HEK293 (cell line): ENCODE measurements around the gene INO80.

Experiments used
- CTCF ChIA-PET: fragments of 350-600 bp; formaldehyde crosslinking; extraction: SDS; loops from one replicate; lab custom pipeline; 2021; ENCODE audit warnings: antibody characterized with exemption; lab: Yijun Ruan, JAX
- POLR2A ChIA-PET: fragments of 300-600 bp; formaldehyde crosslinking; extraction: SDS; loops from one replicate; lab custom pipeline; 2020; ENCODE audit warnings: antibody characterized with exemption, inconsistent platforms; lab: Yijun Ruan, JAX
- H3K27ac ChIP-seq: fragments of 200-500 bp; sonication (Bioruptor generic); 2 replicates; pipeline ENCODE4 v1.5.1; 2014; ENCODE audit warnings: low read depth, low read length, control low read depth, inconsistent platforms; ENCODE audit errors: extremely low read depth
- H3K36me3 ChIP-seq, 2 experiments: fragments of 200-500 bp in 1 of 2; sonication (Bioruptor generic) in 1 of 2; 1 replicate in 1 of 2; 2 replicates in 1 of 2; pipeline ENCODE4 v1.5.1; 2014 to 2017; ENCODE audit warnings: inconsistent platforms in 2 of 2, low read length in 2 of 2; ENCODE audit not compliant: control insufficient read depth in 2 of 2, insufficient read depth in 1 of 2
- H3K4me1 ChIP-seq: fragments of 200-500 bp; sonication (Bioruptor generic); 2 replicates; pipeline ENCODE4 v1.5.1; 2014; ENCODE audit warnings: mild to moderate bottlenecking, low read length, inconsistent platforms; ENCODE audit not compliant: control insufficient read depth, insufficient read depth
- H3K4me3 ChIP-seq: 2 replicates; pipeline ENCODE4 v1.5.1; 2011; ENCODE audit warnings: low read depth, mild to moderate bottlenecking, control low read depth, low read length, moderate library complexity
- H3K9me3 ChIP-seq: fragments of 200-500 bp; sonication (Bioruptor generic); 2 replicates; pipeline ENCODE4 v1.5.1; 2014; ENCODE audit warnings: low read depth, low read length, inconsistent platforms; ENCODE audit not compliant: control insufficient read depth, insufficient read depth
- ATF2 ChIP-seq: fragments of 450-650 bp; formaldehyde crosslinking; IDR thresholded peaks from 2 replicates; pipeline ENCODE4 v1.5.1; 2016; ENCODE audit warnings: missing biosample characterization, missing genetic modification characterization, low read depth
- HOXC10 ChIP-seq: sonication (generic); formaldehyde crosslinking; IDR thresholded peaks from 2 replicates; pipeline ENCODE4 v1.8.1; 2023; ENCODE audit warnings: mild to moderate bottlenecking, missing genetic modification reagents
- PATZ1 ChIP-seq: fragments of 450-650 bp; formaldehyde crosslinking; IDR thresholded peaks from 2 replicates; pipeline ENCODE4 v1.5.1; 2016; ENCODE audit warnings: missing biosample characterization, missing genetic modification characterization
- PRDM1 ChIP-seq: fragments of 450-650 bp; formaldehyde crosslinking; IDR thresholded peaks from 2 replicates; pipeline ENCODE4; 2016; ENCODE audit warnings: missing biosample characterization, missing genetic modification characterization
- TCF7L2 ChIP-seq: IDR thresholded peaks from 2 replicates; pipeline ENCODE4 v1.6.1; 2011; ENCODE audit warnings: low read depth, mild to moderate bottlenecking, inconsistent platforms, low read length, moderate library complexity, borderline replicate concordance
- YY2 ChIP-seq: fragments of 450-650 bp; formaldehyde crosslinking; IDR thresholded peaks from 2 replicates; pipeline ENCODE4 v1.5.1; 2016; ENCODE audit warnings: missing biosample characterization, missing genetic modification characterization
- ZBTB21 ChIP-seq: fragments of 450-650 bp; formaldehyde crosslinking; IDR thresholded peaks from 2 replicates; pipeline ENCODE4 v1.5.1; 2017; ENCODE audit warnings: missing biosample characterization, missing genetic modification characterization
- ZBTB7A ChIP-seq: fragments of 450-650 bp; formaldehyde crosslinking; IDR thresholded peaks from 2 replicates; pipeline ENCODE4 v1.5.1; 2016; ENCODE audit warnings: low read depth, missing biosample characterization, missing genetic modification characterization
- ZFP3 ChIP-seq: fragments of 450-650 bp; formaldehyde crosslinking; IDR thresholded peaks from 2 replicates; pipeline ENCODE4 v1.5.1; 2016; ENCODE audit warnings: low read depth, missing biosample characterization, missing genetic modification characterization
- ZFP69B ChIP-seq: fragments of 450-650 bp; formaldehyde crosslinking; IDR thresholded peaks from 2 replicates; pipeline ENCODE4 v1.5.1; 2016; ENCODE audit warnings: missing biosample characterization, missing genetic modification characterization
- ZNF155 ChIP-seq: fragments of 450-650 bp; formaldehyde crosslinking; IDR thresholded peaks from 2 replicates; pipeline ENCODE4 v1.5.1; 2016; ENCODE audit warnings: missing biosample characterization, missing genetic modification characterization
- ZNF211 ChIP-seq: fragments of 450-650 bp; formaldehyde crosslinking; IDR thresholded peaks from 2 replicates; pipeline ENCODE4 v1.5.1; 2016; ENCODE audit warnings: low read depth, missing biosample characterization, missing genetic modification characterization
- ZNF239 ChIP-seq: fragments of 450-650 bp; formaldehyde crosslinking; IDR thresholded peaks from 2 replicates; pipeline ENCODE4 v1.5.1; 2016; ENCODE audit warnings: missing biosample characterization, missing genetic modification characterization
- ZNF354C ChIP-seq: fragments of 450-650 bp; formaldehyde crosslinking; IDR thresholded peaks from 2 replicates; pipeline ENCODE4 v1.5.1; 2016; ENCODE audit warnings: missing biosample characterization, missing genetic modification characterization, low read depth, borderline replicate concordance
- ZNF610 ChIP-seq: fragments of 450-650 bp; formaldehyde crosslinking; IDR thresholded peaks from 2 replicates; pipeline ENCODE4 v1.5.1; 2016; ENCODE audit warnings: missing biosample characterization, missing genetic modification characterization, borderline replicate concordance
- ZNF623 ChIP-seq: fragments of 450-650 bp; formaldehyde crosslinking; IDR thresholded peaks from 2 replicates; pipeline ENCODE4 v1.5.1; 2016; ENCODE audit warnings: missing biosample characterization, missing genetic modification characterization
- ZSCAN30 ChIP-seq: fragments of 450-650 bp; IDR thresholded peaks from 2 replicates; pipeline ENCODE4 v1.5.1; 2018; ENCODE audit warnings: missing biosample characterization, mild to moderate bottlenecking, missing genetic modification characterization, moderate library complexity
- TF ChIP-seq, protein P1 (sequence below): fragments of 450-650 bp; formaldehyde crosslinking; IDR thresholded peaks from 2 replicates; pipeline ENCODE4 v1.5.1; 2016; ENCODE audit warnings: missing biosample characterization, missing genetic modification characterization
- TF ChIP-seq, protein P2 (sequence below): fragments of 450-650 bp; IDR thresholded peaks from 2 replicates; pipeline ENCODE4 v1.5.1; 2018; ENCODE audit warnings: missing biosample characterization, mild to moderate bottlenecking, missing genetic modification characterization

INO80 gene

GRCh38 chr15:41013691-41014414 is 102.2 kb downstream of the INO80 start:
- Histone ChIP-seq H3K4me3 (no peak overlapping the region), H3K9me3 (no peaks in the 10 kb centered on the region), H3K4me1 (peaks cover 3% of the 10 kb centered on the region), H3K36me3 (peaks cover 0 to 43% of the 10 kb centered on the region in 2 experiments), H3K27ac (no peak overlapping the region)
- ChIA-PET POLR2A (no interaction called here), CTCF (interaction anchor here (1.0 kb wide), 1 partner anchor 73 kb away, joined by 5 read pairs; no protein-coding TSS in a partner anchor)
- no peak for TF ChIP-seq ZNF211 (tag by site-specific recombination)
- no peak for TF ChIP-seq ZNF623 (tag by site-specific recombination)
- TF ChIP-seq PRDM1 (tag by site-specific recombination): peak; percentile 46; the same call in 1 of the 2 replicates

GRCh38 chr15:41011055-41011815 is 104.8 kb downstream of the INO80 start:
- CTCF ChIA-PET: interaction anchor here (0.5 to 2.9 kb wide), 5 partner anchors 11 to 1235 kb away, joined by 3 to 11 read pairs (median 6); no protein-coding TSS in a partner anchor
- Histone ChIP-seq H3K4me3 (no peak overlapping the region), H3K27ac (no peak overlapping the region), H3K36me3 (peaks cover 0 to 29% of the 10 kb centered on the region in 2 experiments), H3K4me1 (peaks cover 3% of the 10 kb centered on the region), H3K9me3 (no peaks in the 10 kb centered on the region)
- TF ChIP-seq HOXC10 (CRISPR knock-in tag): no peak
- TF ChIP-seq YY2 (tag by site-specific recombination): no peak
- no peak for TF ChIP-seq ZFP69B
- no peak for TF ChIP-seq TCF7L2
- POLR2A ChIA-PET: interaction anchor here (1.1 kb wide), 1 partner anchor 80 kb away, joined by 7 read pairs; no protein-coding TSS in a partner anchor

DNA sequence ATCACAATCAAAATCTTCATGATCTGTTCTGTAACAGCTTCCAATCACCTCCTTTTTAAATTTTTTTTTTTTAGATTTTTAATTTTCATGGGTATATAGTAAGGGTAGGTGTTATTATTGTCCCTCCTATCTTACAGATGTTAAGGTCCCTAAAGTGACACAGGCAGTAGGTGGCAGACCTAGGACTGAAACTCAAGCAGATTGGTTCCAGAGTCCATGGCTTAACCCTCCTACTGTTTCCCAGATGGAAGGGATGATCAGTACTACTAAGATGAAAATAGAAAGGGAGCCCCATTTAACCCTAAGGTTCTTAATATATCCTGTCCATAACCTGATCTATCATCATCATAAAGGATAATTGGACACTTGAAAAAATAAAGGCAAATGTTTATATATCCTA is 105.7 kb downstream of the INO80 start:
- Histone ChIP-seq H3K36me3 (peaks cover 0 to 27% of the 10 kb centered on the region in 2 experiments), H3K4me1 (peaks cover 3% of the 10 kb centered on the region), H3K9me3 (no peaks in the 10 kb centered on the region), H3K4me3 (no peak overlapping the region), H3K27ac (no peak overlapping the region)
- ChIA-PET CTCF (interaction anchor here (1.2 to 2.9 kb wide), 3 partner anchors 12 to 104 kb away, joined by 3 to 11 read pairs (median 9); no protein-coding TSS in a partner anchor), POLR2A (interaction anchor here (1.1 kb wide), 1 partner anchor 79 kb away, joined by 7 read pairs; no protein-coding TSS in a partner anchor)
- TF ChIP-seq ZNF239 (tag by site-specific recombination) (no peak), ATF2 (no peak), ZBTB21 (tag by site-specific recombination) (no peak), ZNF354C (tag by site-specific recombination) (no peak), ZFP3 (tag by site-specific recombination) (no peak), ZNF155 (tag by site-specific recombination) (no peak), ZSCAN30 (no peak)

GRCh38 chr15:41006479-41006878 is 109.6 kb downstream of the INO80 start:
- Histone ChIP-seq H3K4me3 (no peak overlapping the region), H3K36me3 (peaks cover 0 to 20% of the 10 kb centered on the region in 2 experiments; a peak in 1 of 3 replicates), H3K9me3 (no peaks in the 10 kb centered on the region), H3K27ac (no peak overlapping the region), H3K4me1 (peaks cover under 1% of the 10 kb centered on the region)
- CTCF ChIA-PET: interaction anchor here (0.6 to 1.0 kb wide), 3 partner anchors 76 to 112 kb away, joined by 3 to 4 read pairs (median 4); no protein-coding TSS in a partner anchor
- POLR2A ChIA-PET: interaction anchor here (0.5 to 1.0 kb wide), 2 partner anchors 38 to 53 kb away, joined by 3 to 4 read pairs; partner anchors contain the start of gene CHAC1
- no peak for TF ChIP-seq ZBTB7A
- TF ChIP-seq, protein P1, sequence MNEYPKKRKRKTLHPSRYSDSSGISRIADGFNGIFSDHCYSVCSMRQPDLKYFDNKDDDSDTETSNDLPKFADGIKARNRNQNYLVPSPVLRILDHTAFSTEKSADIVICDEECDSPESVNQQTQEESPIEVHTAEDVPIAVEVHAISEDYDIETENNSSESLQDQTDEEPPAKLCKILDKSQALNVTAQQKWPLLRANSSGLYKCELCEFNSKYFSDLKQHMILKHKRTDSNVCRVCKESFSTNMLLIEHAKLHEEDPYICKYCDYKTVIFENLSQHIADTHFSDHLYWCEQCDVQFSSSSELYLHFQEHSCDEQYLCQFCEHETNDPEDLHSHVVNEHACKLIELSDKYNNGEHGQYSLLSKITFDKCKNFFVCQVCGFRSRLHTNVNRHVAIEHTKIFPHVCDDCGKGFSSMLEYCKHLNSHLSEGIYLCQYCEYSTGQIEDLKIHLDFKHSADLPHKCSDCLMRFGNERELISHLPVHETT (tag by site-specific recombination): no peak
- no peak for TF ChIP-seq PATZ1 (tag by site-specific recombination)
- TF ChIP-seq, protein P2, sequence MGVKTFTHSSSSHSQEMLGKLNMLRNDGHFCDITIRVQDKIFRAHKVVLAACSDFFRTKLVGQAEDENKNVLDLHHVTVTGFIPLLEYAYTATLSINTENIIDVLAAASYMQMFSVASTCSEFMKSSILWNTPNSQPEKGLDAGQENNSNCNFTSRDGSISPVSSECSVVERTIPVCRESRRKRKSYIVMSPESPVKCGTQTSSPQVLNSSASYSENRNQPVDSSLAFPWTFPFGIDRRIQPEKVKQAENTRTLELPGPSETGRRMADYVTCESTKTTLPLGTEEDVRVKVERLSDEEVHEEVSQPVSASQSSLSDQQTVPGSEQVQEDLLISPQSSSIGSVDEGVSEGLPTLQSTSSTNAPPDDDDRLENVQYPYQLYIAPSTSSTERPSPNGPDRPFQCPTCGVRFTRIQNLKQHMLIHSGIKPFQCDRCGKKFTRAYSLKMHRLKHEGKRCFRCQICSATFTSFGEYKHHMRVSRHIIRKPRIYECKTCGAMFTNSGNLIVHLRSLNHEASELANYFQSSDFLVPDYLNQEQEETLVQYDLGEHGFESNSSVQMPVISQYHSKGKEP (tag by site-specific recombination): no peak
- TF ChIP-seq ZNF610 (tag by site-specific recombination): no peak
